HG03558 (cell line): ENCODE data around the gene PFKP.
"Not testable (repeated sequence)": the region's sequence is repeated elsewhere in the genome, so short reads cannot be mapped to it uniquely, and the experiment has no call there.

Experiments
- ATAC-seq: cut with Tn5 transposase; IDR thresholded peaks from one replicate; pipeline ENCODE4 v1.9.1; 2021; ENCODE audit warnings: moderate number of reproducible peaks; ENCODE audit not compliant: unreplicated experiment; ENCODE audit errors: extremely low read depth

Gene PFKP

DNA sequence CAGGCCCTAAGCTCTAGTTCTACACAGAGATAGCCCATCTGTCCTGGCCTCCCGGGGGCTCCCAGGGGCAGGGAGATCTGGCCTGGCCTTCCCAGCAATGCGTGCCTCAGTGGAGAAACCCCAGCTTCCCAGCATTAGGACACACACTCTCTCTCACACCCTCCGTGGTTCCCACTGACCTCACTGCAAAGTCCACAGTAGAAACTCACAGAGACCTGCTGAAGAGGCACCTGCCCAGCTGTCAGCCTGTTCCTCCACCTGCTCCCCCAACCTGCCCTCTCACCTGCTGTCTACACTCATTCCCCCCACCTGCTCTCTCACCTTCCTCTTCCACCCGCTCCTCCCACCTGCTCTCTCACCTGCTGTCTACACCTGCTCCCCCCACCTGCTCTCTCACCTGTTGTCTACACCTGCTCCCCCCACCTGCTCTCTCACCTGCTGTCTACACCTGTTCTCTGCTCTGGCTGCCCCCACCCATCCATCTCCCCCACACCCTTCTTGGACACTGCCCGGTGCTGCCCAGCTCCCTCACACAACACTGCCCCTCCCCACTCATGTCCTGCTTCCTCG is 21.1 kb upstream of the PFKP start:
- ATAC-seq: no peak

- ATAC-seq: no peak
These were observed 20.3 kb upstream of the PFKP start for GRCh38 chr10:3046981-3047547.

DNA sequence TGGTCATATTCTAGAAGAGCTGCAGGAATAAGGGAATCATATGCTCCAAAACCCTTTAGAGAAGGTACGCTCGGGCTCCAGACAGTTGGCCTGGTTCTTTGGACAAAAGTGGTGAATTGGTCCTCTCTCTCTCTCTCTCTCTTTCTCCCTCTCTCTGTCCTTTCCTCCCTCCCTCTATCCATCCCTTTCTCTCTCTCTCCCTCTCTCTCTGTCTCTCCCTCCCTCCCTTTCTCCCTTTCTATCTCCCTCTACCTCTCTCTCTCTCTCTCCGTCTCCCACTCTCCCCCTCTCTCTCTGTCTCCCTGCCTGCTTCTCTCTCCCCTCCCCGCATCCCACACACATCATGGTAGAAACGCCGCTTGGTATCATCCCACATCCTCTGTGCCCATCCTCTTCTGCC is 19.8 kb upstream of the PFKP start:
- no peak for ATAC-seq

DNA sequence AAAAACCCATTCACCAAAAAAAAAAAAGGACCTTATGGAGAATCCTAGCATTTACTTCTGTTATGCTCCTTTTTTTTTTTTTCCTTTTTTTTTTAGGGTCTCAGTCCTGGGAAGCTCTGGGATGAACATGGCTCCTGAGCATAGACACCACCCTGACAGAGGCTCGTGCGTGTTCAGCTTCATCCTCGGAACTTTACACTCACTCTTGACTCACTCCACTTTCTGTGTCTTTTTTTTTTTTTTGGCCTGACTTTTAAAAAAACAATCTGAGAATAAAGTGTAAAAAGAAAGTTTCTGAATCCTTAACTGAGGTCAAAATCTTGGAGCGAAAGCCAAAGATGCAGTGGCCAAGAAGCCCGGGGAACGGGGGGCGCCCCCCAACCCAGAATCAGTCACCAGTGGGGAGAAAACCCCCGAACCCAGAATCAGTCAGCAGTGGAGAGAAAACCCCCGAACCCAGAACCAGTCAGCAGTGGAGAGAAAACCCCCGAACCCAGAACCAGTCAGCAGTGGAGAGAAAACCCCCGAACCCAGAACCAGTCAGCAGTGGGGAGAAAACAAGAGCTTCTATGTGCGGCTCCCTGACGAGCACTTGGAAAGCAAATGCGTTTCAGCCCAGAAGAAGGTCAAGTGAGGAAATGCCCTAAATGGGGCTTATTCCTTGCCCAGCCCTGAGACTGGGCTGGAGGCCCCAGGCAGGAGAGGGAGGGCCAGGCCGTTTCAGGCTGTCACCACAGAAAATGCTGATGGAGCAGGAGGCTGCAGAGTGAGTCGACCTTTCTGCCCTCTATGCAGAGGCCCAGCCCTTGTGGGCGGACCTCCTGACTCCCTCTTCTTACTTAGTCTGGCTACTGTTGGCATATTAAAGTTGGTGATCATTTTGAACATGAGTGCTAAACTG is 19.0 kb upstream of the PFKP start:
- ATAC-seq: no peak

GRCh38 chr10:3051692-3052091 is 15.7 kb upstream of the PFKP start:
- ATAC-seq: no peak

- no peak for ATAC-seq
These were observed 14.2 kb upstream of the PFKP start for GRCh38 chr10:3053155-3053554.

DNA sequence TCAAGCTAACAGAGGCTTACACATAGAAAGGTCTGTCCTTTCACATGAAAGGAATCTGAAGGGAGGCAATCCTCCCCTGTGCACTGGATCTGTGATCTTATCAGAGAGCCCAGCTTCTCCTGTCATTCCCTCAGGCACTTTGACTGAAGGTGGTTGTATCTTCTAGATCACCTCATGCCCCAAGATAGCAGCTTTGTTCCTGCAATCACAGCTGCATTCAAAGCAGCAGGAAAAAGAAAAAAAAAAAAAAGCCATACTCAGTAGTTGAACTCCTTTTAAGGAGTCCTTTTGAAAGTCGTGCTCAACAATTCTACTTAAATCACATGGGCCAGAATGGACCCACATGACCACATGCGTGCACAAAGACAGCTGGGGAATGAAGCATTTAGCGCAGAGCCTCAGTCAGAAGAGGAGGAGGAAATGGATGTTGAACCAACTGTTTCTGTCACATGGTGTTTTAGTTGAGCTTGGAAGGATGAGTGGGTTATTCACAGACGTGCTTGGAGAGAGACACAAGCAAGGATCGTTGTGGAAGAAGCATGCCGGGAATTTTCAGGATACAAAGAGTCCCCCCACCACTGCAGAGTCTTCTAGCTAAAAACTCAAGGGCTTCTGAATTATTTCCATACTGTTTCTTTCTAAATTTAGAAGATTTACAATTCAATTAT is 13.0 kb upstream of the PFKP start:
- ATAC-seq: no peak

DNA sequence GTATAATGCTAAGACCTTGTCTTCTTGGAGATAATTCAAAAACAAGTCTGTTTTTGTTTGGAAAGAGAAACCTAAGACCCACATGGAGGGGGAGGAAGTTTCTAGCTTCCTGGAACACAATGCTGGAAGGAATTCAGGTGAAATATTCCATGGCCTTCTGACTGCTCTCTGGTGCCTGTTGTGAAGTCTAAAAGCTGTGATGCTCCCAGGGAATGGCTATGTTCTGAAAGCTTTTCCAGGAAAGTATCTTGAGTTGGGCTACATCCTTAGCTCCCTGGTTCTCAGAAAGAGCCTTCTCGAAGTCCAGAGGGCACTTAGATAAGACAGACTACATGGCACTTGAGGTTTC is 12.5 kb upstream of the PFKP start:
- ATAC-seq: no peak

GRCh38 chr10:3056280-3057037 is 10.9 kb upstream of the PFKP start:
- ATAC-seq: no peak

- ATAC-seq: no peak
These were observed 9.4 kb upstream of the PFKP start for GRCh38 chr10:3057946-3058345.

- ATAC-seq: no peak
These were observed 7.4 kb upstream of the PFKP start for GRCh38 chr10:3059974-3060373.

DNA sequence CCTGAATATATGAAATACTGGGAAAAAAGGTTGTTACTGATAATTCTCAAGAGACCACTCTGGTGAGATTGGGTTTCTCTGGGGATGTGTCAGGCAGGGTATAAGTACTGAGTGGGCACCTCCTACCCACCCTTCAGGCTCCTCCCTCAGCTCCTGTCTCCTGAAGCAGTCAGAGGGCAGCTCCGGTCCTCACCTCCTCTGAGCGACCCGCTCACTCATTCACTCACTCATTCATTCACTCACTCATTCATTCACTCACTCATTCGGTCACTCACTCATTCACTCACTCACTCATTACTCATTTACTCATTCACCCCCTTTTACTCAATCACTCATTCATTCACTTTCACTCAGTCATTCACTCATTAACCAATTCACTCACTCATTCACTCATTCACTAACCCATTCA is 6.9 kb upstream of the PFKP start:
- ATAC-seq: no peak

DNA sequence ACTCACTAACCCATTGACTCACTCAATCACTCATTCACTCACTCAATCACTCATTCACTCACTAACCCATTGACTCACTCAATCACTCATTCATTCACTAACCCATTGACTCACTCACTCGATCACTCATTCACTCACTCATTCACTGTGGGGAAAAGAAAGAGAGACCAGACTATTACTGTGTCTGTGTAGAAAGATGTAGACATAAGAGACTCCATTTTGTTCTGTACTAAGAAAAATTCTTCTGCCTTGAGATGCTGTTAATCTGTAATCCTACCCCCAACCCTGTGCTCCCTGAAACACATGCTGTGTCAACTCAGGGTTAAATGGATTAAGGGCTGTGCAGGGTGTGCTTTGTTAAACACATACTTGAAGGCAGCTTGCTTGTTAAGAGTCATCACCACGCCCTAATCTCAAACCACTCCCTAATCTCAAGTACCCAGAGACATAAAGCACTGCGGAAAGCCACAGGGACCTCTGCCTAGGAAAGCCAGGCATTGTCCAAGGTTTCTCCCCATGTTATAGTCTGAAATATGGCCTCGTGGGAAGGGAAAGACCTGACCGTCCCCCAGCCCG is 5.9 kb upstream of the PFKP start:
- ATAC-seq: not testable (repeated sequence)

- ATAC-seq: no peak
These were observed 4.7 kb upstream of the PFKP start for GRCh38 chr10:3062502-3063186.

DNA sequence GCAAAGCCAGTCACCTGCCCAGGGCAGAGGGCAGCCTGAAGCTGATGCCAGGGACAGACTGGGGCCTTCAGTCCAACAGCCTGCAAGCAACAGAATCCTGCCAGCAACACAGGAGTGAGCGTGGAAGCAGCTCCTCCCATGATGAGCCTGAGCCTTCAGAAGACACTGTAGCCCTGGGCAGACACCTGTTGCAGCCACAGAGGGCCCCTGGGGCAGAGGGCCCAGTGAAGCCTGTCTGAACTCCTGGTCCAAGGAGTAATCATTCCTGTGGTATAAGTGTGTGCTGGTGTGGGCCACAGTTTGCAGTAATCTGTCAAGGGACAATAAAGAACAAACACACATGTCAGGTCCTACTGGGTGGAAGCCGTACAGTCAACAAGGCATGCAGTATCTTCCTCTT is 2.9 kb upstream of the PFKP start:
- no peak for ATAC-seq

- ATAC-seq: no peak
These were observed 1.7 kb upstream of the PFKP start for GRCh38 chr10:3065622-3066021.

- no peak for ATAC-seq
These were observed 831 bp upstream of the PFKP start for GRCh38 chr10:3066317-3067117.

- no peak for ATAC-seq
These were observed 471 bp downstream of the PFKP start for GRCh38 chr10:3067859-3068179.
